T-helper 1 cell (primary cell): ENCODE results near the gene CLSTN2.

Source experiments
- DNase-seq, 5 donors: peaks; one replicate each; pipeline ENCODE4 v3.0.0-alpha.2; 2012 to 2020

Gene CLSTN2

DNA sequence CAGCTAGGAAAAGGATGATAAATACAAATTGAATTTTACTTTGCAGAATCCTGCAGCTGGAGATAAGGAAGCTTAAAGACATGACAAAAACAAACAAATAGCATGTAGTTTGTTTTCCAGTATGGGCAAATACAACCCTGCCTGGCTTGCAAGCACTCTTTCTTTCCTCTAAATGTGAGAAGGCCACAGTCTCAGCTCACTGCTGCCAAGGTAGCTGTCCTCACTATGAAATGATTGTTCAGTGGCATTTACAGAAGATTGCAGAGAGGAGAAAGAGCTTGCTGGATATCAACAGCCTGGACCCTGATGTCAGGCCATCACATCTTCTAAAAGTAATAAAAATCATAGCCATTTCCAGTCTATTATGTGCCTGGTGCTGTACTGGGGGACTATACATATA lies 262.0 kb downstream of the CLSTN2 start:
- DNase-seq, result no peak

- no peak for DNase-seq
Measured at GRCh38 chr3:140198242-140198641, 263.3 kb downstream of the CLSTN2 start.

GRCh38 chr3:140199008-140199407 lies 264.0 kb downstream of the CLSTN2 start:
- no peak for DNase-seq

DNA sequence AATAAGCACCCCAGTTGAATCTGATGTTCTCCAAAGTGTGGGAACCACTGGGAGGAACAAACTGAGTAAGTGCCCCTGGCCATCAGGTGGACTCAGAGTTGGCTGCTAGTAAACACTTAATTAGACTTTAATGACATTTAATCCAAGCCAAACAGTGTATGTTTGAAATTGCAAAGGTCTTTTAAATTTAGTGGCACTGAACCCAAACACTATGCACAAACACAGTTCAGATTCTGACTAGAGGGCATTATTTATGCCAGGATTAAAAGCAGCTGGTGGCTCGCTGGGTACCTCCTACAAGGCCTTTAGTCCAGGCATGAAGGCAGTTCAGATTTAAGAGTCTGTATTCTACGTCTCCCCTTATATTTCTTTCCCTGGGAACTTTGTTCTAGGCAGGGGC lies 264.8 kb downstream of the CLSTN2 start:
- DNase-seq, result no peak

- no peak for DNase-seq
Measured at GRCh38 chr3:140203510-140203909, 268.5 kb downstream of the CLSTN2 start.

DNA sequence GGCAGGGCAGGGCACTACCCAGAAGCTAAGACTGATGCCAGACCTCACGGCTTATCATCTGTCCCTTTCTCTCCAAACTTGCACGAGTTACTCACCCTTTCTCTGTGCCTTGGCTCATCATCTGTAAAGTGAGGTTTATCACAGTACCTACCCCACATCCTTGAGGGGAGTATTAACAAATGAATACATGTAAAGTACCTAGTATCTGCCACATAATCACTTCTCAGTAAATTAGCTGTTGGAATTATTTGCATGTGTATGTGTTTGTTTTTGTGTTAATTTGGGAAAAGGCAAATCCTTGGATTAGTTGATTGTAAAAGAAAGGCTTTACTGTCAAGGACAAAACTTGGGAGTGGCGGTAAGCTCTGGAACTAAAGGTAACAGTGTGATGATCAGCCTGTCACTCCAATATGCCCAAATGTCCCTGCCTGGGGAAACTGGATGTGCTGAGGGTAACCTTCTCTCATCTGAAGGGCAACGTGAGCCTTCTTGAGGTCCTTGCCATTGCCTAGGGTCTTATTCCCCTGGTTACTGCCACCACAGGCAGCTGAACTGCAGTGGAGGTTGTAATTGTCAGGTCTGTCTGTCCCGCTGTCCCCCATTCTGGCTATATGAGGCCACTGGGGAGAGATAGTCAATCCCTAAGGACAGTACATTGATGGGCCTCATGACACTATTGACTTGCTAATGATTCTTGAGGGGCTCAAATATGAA lies 269.4 kb downstream of the CLSTN2 start:
- DNase-seq, result no peak

DNA sequence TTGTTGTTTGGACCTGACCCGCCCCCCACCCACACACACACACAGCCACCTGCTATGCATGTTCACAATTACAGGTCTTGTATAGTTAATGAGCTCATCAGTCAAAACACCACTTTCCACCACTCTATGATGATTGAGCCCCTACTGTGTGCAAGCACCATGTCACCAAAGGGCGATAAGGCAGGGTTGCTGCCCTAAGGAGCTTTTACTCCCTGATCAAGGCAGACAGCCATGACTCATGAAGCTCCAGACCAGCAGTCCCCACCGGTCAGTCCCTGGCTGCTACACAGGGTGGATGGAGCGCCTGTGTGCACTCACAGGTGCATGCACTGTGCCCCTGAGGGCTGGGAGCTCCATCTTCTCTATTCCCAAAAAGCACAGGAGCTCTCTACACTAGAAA lies 270.6 kb downstream of the CLSTN2 start:
- DNase-seq, result no peak

DNA sequence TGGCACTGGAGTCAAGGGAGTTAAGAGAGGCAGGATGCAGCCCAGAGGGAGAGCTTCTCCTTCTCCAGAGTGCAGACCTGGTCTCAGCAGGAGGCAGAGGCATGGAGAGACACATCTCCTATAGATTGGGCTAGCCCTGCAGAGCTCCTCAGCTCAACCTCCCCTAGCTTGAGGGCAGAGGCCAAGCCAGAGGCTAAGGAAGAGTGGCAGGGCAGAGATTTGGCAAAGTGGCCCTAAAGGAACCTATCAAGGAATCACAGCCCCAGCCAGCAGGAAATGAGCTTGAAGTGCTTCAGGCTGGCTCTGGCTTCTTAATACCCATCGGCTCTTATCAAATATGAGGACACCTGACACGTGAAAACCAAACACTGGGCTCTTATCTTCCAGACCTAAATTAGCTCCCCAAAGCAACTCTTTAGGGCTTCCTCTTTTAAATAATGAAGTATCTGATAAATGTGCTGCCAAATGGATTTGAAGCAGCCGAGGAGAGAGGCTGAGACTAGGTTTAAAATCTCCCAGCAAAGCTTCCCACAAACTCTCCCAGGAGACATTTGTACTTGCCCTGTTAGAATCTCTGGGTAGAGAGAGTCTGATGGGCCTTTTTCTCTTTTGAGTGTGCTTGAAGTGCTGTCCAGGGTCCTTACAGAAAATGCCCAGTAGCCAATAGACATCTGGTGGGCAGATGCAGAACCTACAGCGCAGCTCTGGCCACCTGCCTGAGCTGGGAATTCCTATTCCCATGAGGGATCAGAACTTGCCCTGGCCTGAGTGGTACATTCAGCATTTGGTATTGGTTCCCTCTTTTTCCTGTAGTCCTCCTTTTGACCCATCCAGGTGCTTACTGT lies 271.4 kb downstream of the CLSTN2 start:
- no peak for DNase-seq

GRCh38 chr3:140207541-140207940 lies 272.6 kb downstream of the CLSTN2 start:
- no peak for DNase-seq

- DNase-seq, result no peak
Measured at GRCh38 chr3:140216249-140216648, 281.3 kb downstream of the CLSTN2 start.

- no peak for DNase-seq
Measured at GRCh38 chr3:140219291-140219690, 284.3 kb downstream of the CLSTN2 start.

GRCh38 chr3:140219923-140220452 lies 285.0 kb downstream of the CLSTN2 start:
- no peak for DNase-seq

DNA sequence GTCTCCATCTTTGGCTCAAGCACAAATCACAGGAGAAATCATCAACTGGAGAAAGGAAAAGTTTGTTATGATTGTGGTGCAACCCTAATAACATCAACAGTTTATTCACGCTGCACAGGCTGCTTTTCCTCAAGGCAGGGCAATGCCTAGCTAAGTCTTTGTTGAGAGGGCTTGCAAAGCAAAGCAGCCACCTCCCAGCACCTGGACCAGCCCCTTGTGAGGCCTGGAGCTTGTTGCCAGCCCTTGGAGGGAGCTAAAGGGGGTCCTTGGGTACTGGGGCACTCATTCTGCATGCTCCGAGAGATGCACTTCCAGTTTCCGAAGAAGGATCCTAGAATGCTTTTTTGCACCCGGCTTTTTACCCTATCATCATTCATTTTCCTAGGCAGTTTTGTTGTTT lies 288.2 kb downstream of the CLSTN2 start:
- DNase-seq, result no peak

GRCh38 chr3:140223631-140224030 lies 288.6 kb downstream of the CLSTN2 start:
- DNase-seq, result no peak

DNA sequence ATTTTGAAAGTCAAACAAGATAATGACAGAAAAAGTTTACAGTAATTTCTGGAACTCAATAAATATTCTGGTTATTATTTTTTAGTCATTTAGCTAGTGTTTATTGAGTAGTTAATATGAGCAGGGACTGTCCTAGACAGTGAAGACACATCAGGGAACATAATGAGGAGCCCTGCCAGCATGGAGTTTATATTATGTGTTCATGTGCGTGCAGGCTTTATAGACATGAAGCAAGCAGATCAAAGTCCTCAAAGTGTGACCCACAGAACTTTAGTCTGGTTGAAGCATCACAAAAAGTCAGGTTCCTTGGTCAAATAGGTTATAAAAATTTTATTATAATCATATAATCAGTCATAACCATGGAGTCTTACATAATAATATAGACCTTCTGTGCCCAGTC lies 289.3 kb downstream of the CLSTN2 start:
- DNase-seq, result no peak

GRCh38 chr3:140225996-140226395 lies 291.0 kb downstream of the CLSTN2 start:
- no peak for DNase-seq

GRCh38 chr3:140233702-140234101 lies 298.7 kb downstream of the CLSTN2 start:
- no peak for DNase-seq

GRCh38 chr3:140234256-140234655 lies 299.3 kb downstream of the CLSTN2 start:
- DNase-seq, result no peak

DNA sequence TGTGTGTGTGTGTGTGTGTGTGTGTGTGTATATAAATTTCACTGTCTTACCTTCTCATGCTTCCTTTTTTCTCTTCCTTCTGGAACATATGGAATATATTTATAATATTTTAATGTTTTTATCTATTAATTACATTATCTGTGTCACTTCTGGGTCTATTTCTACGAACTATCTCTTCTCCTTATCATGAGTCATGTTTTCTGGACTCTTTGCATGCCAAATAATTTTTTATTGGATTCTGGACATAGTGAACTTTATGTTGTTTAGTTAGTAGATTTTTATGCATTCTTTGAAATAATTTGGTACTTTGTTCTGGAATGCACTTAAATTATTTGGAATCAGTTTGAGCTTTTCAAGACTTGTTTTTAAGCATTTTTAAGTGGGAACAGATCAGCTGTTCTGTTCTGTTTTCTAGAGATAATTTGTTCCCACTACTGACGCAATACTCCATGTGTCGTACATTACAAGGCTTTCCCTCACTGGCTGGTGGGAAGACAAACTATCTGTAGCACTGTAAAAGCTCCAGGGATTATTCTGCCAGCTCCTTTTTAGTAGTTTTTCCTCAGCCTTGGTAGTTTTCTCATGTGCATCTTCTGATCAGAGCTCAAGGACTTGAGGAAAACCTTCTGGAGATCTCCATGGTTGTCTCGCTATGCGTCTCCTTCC lies 302.0 kb downstream of the CLSTN2 start:
- DNase-seq, result no peak

- DNase-seq, result no peak
Measured at GRCh38 chr3:140238646-140239314, 303.8 kb downstream of the CLSTN2 start.

- no peak for DNase-seq
Measured at GRCh38 chr3:140242818-140243276, 307.9 kb downstream of the CLSTN2 start.

- no peak for DNase-seq
Measured at GRCh38 chr3:140243575-140243974, 308.6 kb downstream of the CLSTN2 start.

DNA sequence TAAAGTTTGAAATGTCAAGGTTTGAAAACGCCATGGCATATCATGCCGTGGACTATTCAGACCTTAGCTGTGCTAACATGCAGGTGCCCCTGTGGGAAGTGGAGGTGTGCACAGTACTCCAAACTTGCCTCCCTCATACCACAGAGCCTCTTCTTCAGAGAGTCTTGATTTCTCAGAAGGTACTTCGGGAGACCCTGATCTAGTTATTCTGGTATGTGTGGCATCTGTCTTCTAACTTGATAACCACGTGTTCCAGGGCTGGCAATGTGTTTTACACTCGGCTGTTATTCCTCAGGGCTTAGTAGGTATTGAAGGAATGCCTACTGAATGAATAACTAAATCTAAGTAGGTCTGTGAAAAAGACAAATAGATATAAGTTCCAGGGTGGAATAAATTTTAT lies 309.9 kb downstream of the CLSTN2 start:
- no peak for DNase-seq
